Measurements from ENCODE around the gene PAGR1.

The PAGR1 gene

GRCh38 chr16:29815793-29816693 is at the start of gene PAGR1:
TSS of gene PAGR1 (plus strand) at chr16:29816152. CDS start at chr16:29816526, 374 bp downstream.
- H3K27ac ChIP-seq (ENCODE audit: extremely low read depth, low read depth, low read length) = peak within 1 kb of the TSS; percentile 96
- ChIA-PET POLR2A (interaction anchor here (0.5 to 7.5 kb wide), 28 partner anchors 8 to 1258 kb away, joined by 3 to 106 read pairs (median 4); partner anchors contain the start of genes ALDOA, ASPHD1, DCTPP1 and DOC2A), CTCF (interaction anchor here (0.6 to 7.2 kb wide), 24 partner anchors 8 to 1167 kb away, joined by 3 to 74 read pairs (median 3); partner anchors contain the start of genes ASPHD1, C16orf92, MAZ and TAOK2)
- H3K4me1 ChIP-seq (ENCODE audit: control insufficient read depth, insufficient read depth, low read length) = peaks cover 19% of the 10 kb centered on the region
- TF ChIP-seq IKZF3 (tag by site-specific recombination; IDR thresholded peaks at IDR 0.05) (no peak), BCL11B (tag by site-specific recombination; IDR thresholded peaks at IDR 0.05; ENCODE audit: low read depth) (no peak), ZNF837 (tag by site-specific recombination; IDR thresholded peaks at IDR 0.05) (no peak), ZBTB6 (tag by site-specific recombination; IDR thresholded peaks at IDR 0.05) (no peak), ZNF214 (tag by site-specific recombination; IDR thresholded peaks at IDR 0.05; ENCODE audit: borderline replicate concordance) (no peak), SP2 (tag by site-specific recombination; IDR thresholded peaks at IDR 0.05) (no peak), MZF1 (tag by site-specific recombination; IDR thresholded peaks at IDR 0.05; ENCODE audit: borderline replicate concordance) (no peak), ZNF350 (tag by site-specific recombination; IDR thresholded peaks at IDR 0.05) (no peak)
- H3K4me3 ChIP-seq (ENCODE audit: low read depth, low read length) = peak within 1 kb of the TSS; percentile 78
- H3K9me3 ChIP-seq (ENCODE audit: control insufficient read depth, insufficient read depth, low read depth, low read length) = no peaks in the 10 kb centered on the region
- peaks cover 24 to 34% of the 10 kb centered on the region in 2 experiments for H3K36me3 ChIP-seq (ENCODE audit: control insufficient read depth in 2 of 2, insufficient read depth in 1 of 2, low read length in 2 of 2)

- TF ChIP-seq ZNF544 (tag by site-specific recombination; IDR thresholded peaks at IDR 0.05) = no peak
- TF ChIP-seq ZNF837 (tag by site-specific recombination; IDR thresholded peaks at IDR 0.05) = no peak
- TF ChIP-seq ZNF138 (tag by site-specific recombination; IDR thresholded peaks at IDR 0.05; ENCODE audit: borderline replicate concordance) = no peak
- TF ChIP-seq ZNF654 (tag by site-specific recombination; IDR thresholded peaks at IDR 0.05; ENCODE audit: low read depth) = no peak
- TF ChIP-seq ZNF704 (tag by site-specific recombination; IDR thresholded peaks at IDR 0.05) = no peak
- TF ChIP-seq ZNF404 (tag by site-specific recombination; IDR thresholded peaks at IDR 0.05) = no peak
- TF ChIP-seq ZNF274 (IDR thresholded peaks at IDR 0.05; ENCODE audit: low read length) = no peak
- no peak for TF ChIP-seq ZNF274 (tag by site-specific recombination; IDR thresholded peaks at IDR 0.05; ENCODE audit: borderline replicate concordance)
- TF ChIP-seq, protein P1, sequence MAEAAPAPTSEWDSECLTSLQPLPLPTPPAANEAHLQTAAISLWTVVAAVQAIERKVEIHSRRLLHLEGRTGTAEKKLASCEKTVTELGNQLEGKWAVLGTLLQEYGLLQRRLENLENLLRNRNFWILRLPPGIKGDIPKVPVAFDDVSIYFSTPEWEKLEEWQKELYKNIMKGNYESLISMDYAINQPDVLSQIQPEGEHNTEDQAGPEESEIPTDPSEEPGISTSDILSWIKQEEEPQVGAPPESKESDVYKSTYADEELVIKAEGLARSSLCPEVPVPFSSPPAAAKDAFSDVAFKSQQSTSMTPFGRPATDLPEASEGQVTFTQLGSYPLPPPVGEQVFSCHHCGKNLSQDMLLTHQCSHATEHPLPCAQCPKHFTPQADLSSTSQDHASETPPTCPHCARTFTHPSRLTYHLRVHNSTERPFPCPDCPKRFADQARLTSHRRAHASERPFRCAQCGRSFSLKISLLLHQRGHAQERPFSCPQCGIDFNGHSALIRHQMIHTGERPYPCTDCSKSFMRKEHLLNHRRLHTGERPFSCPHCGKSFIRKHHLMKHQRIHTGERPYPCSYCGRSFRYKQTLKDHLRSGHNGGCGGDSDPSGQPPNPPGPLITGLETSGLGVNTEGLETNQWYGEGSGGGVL (tag by site-specific recombination; IDR thresholded peaks at IDR 0.05) = no peak
- TF ChIP-seq, protein P2, sequence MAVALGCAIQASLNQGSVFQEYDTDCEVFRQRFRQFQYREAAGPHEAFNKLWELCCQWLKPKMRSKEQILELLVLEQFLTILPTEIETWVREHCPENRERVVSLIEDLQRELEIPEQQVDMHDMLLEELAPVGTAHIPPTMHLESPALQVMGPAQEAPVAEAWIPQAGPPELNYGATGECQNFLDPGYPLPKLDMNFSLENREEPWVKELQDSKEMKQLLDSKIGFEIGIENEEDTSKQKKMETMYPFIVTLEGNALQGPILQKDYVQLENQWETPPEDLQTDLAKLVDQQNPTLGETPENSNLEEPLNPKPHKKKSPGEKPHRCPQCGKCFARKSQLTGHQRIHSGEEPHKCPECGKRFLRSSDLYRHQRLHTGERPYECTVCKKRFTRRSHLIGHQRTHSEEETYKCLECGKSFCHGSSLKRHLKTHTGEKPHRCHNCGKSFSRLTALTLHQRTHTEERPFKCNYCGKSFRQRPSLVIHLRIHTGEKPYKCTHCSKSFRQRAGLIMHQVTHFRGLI (tag by site-specific recombination; IDR thresholded peaks at IDR 0.05) = no peak
- TF ChIP-seq ZNF37A (tag by site-specific recombination; IDR thresholded peaks at IDR 0.05) = no peak
- TF ChIP-seq ZBTB1 (tag by site-specific recombination; IDR thresholded peaks at IDR 0.05) = no peak
- no peak for TF ChIP-seq ZNF416 (tag by site-specific recombination; IDR thresholded peaks at IDR 0.05)
- Histone ChIP-seq H3K36me3 (ENCODE audit: control insufficient read depth in 2 of 2, insufficient read depth in 1 of 2, low read length in 2 of 2) (no peaks in the 10 kb centered on the region), H3K27ac (ENCODE audit: extremely low read depth, low read depth, low read length) (no peak overlapping the region), H3K9me3 (ENCODE audit: control insufficient read depth, insufficient read depth, low read depth, low read length) (no peaks in the 10 kb centered on the region), H3K4me1 (ENCODE audit: control insufficient read depth, insufficient read depth, low read length) (no peaks in the 10 kb centered on the region), H3K4me3 (ENCODE audit: low read depth, low read length) (no peak overlapping the region)
- CTCF ChIA-PET = no interaction called here
- POLR2A ChIA-PET = interaction anchor here (0.7 to 0.9 kb wide), 2 partner anchors 23 to 72 kb away, joined by 3 to 4 read pairs; no protein-coding TSS in a partner anchor
These were observed 49.4 kb upstream of the PAGR1 start for GRCh38 chr16:29766571-29766970.
